Measurements from ENCODE around the gene LYL1. TPM values are rescaled to one million over a fixed set of nuclear protein-coding genes. Genes with fewer than 3 reads are reported as not detected.

The LYL1 gene
- total and polyA plus RNA-seq, 2 of the 4 experiments (the other 2 are of a cell fraction), result 0.36 to 0.39 TPM

- BruUV-seq (replicated peaks), result no TSS peak
- peaks cover 86% of the 10 kb centered on the region for H4K20me1 ChIP-seq (ENCODE audit: insufficient read depth, low read length)
- no peak overlapping the region for H3K4me3 ChIP-seq (ENCODE audit: insufficient read depth, low read depth, low read length)
- no peak overlapping the region for H2AFZ ChIP-seq (replicated peaks; ENCODE audit: low read length, poor library complexity)
- ATAC-seq (ENCODE audit: low read depth) (peak; percentile 79), DNase-seq (peak; percentile 79)
- CTCF ChIA-PET, result interaction anchor here (0.5 to 0.6 kb wide), 2 partner anchors 8 to 615 kb away, joined by 3 to 4 read pairs; a partner anchor contains a TSS
- H2BK120ac ChIP-seq (ENCODE audit: low read depth, low read length), result no peak overlapping the region
- no peaks in the 10 kb centered on the region for H3K27me3 ChIP-seq (ENCODE audit: control insufficient read depth, insufficient read depth, low read length)
- H2BK5ac ChIP-seq (ENCODE audit: low read depth, low read length, poor library complexity, severe bottlenecking), result no peak overlapping the region
- peaks cover 20 to 93% of the 10 kb centered on the region in 2 experiments; a peak in 3 of 4 replicates for H3K79me1 ChIP-seq (ENCODE audit: low read depth in 1 of 2, low read length in 2 of 2)
- no peak overlapping the region for H3K27ac ChIP-seq (ENCODE audit: insufficient read depth, low read length)
- H2BK15ac ChIP-seq (ENCODE audit: low read depth, low read length), result no peak overlapping the region
- 40% methylated on average over 2 of the region's 8 CpGs; no CpG with 5 or more reads in 1 of the 2 experiments for WGBS, 2 experiments (ENCODE audit: extremely low coverage in 2 of 2, insufficient read length in 1 of 2)
- peaks cover 27% of the 10 kb centered on the region for H3K36me3 ChIP-seq (ENCODE audit: control insufficient read depth, insufficient read depth, low read length)
- no peak overlapping the region for H4K91ac ChIP-seq (ENCODE audit: insufficient read depth, low read depth, low read length)
- H3K9ac ChIP-seq (ENCODE audit: low read depth, low read length), result no peak overlapping the region
- H2BK20ac ChIP-seq (ENCODE audit: low read depth, low read length), result no peak overlapping the region
- H2AK9ac ChIP-seq (replicated peaks; ENCODE audit: low read depth, low read length, poor library complexity), result peak overlapping the region; percentile 42
- 0 out of 2 replicates have a peak overlapping the region, but pooled peaks have one; percentile 13 for H3K23ac ChIP-seq (ENCODE audit: low read depth, low read length)
- peaks cover 13% of the 10 kb centered on the region; the same call in 1 of the 2 replicates for H3K4me1 ChIP-seq (ENCODE audit: control insufficient read depth, insufficient read depth, low read length)
- no peak overlapping the region for H4K8ac ChIP-seq (ENCODE audit: low read depth in 2 of 2, low read length in 2 of 2)
- no peak overlapping the region; the same call in 1 of the 2 replicates for H3K4me2 ChIP-seq (ENCODE audit: low read depth, low read length)
- H3K9me1 ChIP-seq (ENCODE audit: insufficient read depth, low read length), result peaks cover 31% of the 10 kb centered on the region
- TF ChIP-seq CEBPB (IDR thresholded peaks at IDR 0.05; ENCODE audit: low read depth, low read length), result peak; percentile 44; the same call in 1 of the 2 replicates
- no peak for TF ChIP-seq RAD21 (IDR thresholded peaks at IDR 0.05; ENCODE audit: low read length)
- H3K56ac ChIP-seq (ENCODE audit: extremely low read depth, insufficient read depth, low read length), result no peak overlapping the region
- no peaks in the 10 kb centered on the region for H3K9me3 ChIP-seq (ENCODE audit: control insufficient read depth, insufficient read depth, low read length)
- dilution Hi-C loops (cut with HindIII; ENCODE audit: low sequenced_read_pairs, unreplicated experiment) (no loop called here), intact Hi-C loops (cut with micrococcal nuclease) (no loop called here), in situ Hi-C loops (cut with MboI; ENCODE audit: low sequenced_read_pairs) (no loop called here)
- H2AK5ac ChIP-seq (ENCODE audit: low read depth, low read length), result no peak overlapping the region
- POLR2A ChIA-PET (ENCODE audit: unreplicated experiment), result no interaction called here
- H4K5ac ChIP-seq (ENCODE audit: low read depth, low read length), result no peak overlapping the region
- H3K18ac ChIP-seq (ENCODE audit: low read depth, low read length), result no peak overlapping the region
- 0 out of 2 replicates have a peak overlapping the region, but pooled peaks have one; percentile 10 for H3K14ac ChIP-seq (replicated peaks; ENCODE audit: low read depth, low read length)
- peak overlapping the region; percentile 19; the same call in 1 of the 2 replicates for H3K4ac ChIP-seq (ENCODE audit: low read depth, low read length)
Observed at GRCh38 chr19:13132471-13133180, 30.0 kb upstream of the LYL1 start.
